ENCODE data around the gene ITGB5.

Gene ITGB5

DNA sequence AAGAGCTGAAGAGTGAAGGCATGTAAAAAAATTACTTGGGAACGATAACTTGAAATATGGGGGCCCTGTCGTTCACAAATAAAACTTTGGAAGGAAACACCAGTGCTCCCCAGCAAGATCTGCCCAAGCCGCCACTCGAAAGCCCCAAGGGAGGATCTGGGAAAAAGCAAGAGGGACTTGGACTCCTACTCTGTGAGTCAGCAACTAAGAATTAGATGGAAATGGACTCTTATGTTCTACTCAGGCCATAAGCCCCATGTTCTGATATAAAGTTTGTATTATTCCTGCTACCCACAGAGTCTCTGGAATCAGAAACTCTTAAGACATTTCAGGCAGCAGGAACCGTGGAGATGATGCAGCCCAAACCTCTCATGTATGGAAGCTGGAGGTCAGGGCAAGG is 75.7 kb downstream of the ITGB5 start:
- Mint-ChIP-seq H3K36me3 (ENCODE audit: low read depth) (no peaks in the 10 kb centered on the region), H3K27me3 (ENCODE audit: low read depth) (peaks cover 16% of the 10 kb centered on the region), H3K27ac (no peak overlapping the region), H3K9me3 (no peaks in the 10 kb centered on the region), H3K4me3 (no peak overlapping the region), H3K4me1 (ENCODE audit: low read depth) (no peaks in the 10 kb centered on the region)

DNA sequence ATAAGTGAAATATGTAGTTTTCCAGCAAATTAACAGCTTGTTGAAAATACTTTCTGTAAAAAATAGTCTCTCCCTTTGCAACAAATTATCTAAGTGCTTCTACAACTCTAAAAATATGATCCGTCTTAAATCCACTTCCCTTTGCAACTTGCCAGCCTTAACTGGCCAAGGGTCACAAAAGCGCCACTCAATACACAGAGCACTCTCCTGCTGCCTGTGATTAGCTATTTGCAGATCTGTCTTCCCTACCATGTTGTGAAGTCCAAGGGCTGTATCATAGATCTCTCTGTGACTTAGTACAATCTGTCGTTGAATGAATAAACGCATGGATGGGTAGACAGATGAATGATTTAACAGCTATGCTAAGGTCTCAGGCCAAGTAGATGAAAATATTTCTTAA is 76.2 kb downstream of the ITGB5 start:
- Mint-ChIP-seq H3K27me3 (ENCODE audit: low read depth) (peaks cover 19% of the 10 kb centered on the region), H3K4me1 (ENCODE audit: low read depth) (no peaks in the 10 kb centered on the region), H3K9me3 (no peaks in the 10 kb centered on the region)

DNA sequence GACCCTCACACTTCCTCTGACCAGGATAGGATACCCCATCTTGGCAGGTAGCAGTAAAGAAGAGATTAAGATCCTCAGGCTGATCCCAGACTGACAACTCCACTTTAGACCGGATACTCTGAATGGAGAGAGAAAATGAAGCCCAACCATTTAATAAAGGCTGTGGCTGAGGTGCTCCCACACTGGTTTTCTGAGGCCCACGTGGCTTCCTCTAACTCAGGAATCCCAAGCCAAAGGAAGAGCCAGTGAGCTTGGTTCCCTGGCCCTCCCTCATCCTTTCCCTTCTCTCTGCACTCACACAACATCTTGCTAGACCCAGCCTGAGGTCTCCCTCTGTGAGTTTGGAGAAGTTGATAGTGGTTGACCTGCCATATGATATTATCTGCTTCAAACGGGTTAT is 78.1 kb downstream of the ITGB5 start:
- Mint-ChIP-seq H3K4me1 (ENCODE audit: low read depth) (no peaks in the 10 kb centered on the region), H3K9me3 (no peaks in the 10 kb centered on the region), H3K4me3 (no peak overlapping the region), H3K27ac (no peak overlapping the region), H3K27me3 (ENCODE audit: low read depth) (peaks cover 21% of the 10 kb centered on the region), H3K36me3 (ENCODE audit: low read depth) (no peaks in the 10 kb centered on the region)

More for the DNA sequence above, 76.2 kb downstream of the ITGB5 start:
- Mint-ChIP-seq H3K27ac (no peak overlapping the region), H3K4me3 (no peak overlapping the region), H3K36me3 (ENCODE audit: low read depth) (no peaks in the 10 kb centered on the region)

DNA sequence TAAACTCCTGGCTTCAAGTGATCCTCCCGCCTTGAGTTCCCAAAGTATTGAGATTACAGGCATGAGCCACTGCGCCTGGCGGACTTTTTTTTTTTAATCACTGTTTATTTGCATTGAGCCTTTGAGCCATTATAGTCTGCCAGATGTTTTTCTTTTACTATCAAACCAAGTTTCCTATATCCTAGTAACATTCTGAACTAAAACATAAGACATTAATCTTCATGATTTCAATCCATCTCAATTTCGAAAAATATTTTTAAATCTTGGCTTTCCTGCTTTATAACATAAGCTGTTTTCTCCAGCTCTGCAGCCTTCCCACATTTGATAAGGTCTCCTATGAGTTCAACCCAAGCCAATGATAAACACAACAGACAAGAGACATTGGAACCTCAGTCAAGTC is 81.5 kb downstream of the ITGB5 start:
- H3K9me3 Mint-ChIP-seq, result no peaks in the 10 kb centered on the region
- H3K27me3 Mint-ChIP-seq (ENCODE audit: low read depth), result peaks cover 17% of the 10 kb centered on the region
- H3K27ac Mint-ChIP-seq, result no peak overlapping the region
- H3K4me3 Mint-ChIP-seq, result no peak overlapping the region
- no peaks in the 10 kb centered on the region for H3K4me1 Mint-ChIP-seq (ENCODE audit: low read depth)
- no peaks in the 10 kb centered on the region for H3K36me3 Mint-ChIP-seq (ENCODE audit: low read depth)

DNA sequence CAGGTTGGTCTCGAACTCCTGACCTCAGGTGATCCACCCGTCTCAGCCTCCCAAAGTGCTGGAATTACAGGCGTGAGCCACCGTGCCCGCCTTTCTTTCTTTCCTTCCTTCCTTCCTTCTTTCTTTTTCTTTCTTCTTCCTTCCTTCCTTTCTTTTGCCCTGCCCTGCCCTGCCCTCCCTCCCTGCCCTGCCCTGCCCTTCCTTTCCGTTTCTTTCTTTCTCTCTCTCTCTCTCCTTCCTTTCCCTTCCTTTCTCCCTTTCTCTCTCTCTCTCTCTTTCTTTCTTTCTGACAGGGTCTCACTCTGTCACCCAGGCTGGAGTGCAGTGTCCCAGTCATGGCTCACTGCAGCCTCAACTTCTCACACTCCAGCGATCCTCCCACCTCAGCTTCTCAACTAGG is 82.3 kb downstream of the ITGB5 start:
- H3K27ac Mint-ChIP-seq, result no peak overlapping the region
- H3K27me3 Mint-ChIP-seq (ENCODE audit: low read depth), result peaks cover 17% of the 10 kb centered on the region

DNA sequence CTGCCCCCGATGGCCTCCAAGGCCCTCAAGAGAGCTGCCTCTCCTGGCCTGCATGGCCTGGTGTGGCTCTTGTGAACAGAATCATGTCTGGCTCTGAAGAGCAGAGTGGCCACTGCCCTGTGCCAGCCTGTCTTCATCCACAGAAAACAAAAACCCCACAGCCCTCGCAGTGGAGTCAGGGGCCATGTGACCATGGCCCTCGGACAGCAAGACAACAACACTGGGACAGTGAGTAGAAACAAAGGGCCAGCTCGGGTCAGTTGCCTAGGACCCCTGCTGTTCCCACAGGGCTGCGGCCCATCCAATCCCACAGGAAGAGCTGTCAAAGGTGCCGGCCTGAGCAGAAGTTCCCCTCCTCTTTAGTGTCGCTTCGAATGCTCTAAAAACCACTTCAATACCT is 84.5 kb downstream of the ITGB5 start:
- Mint-ChIP-seq H3K4me1 (ENCODE audit: low read depth) (no peaks in the 10 kb centered on the region), H3K36me3 (ENCODE audit: low read depth) (no peaks in the 10 kb centered on the region), H3K27me3 (ENCODE audit: low read depth) (peaks cover 10% of the 10 kb centered on the region), H3K9me3 (no peaks in the 10 kb centered on the region), H3K4me3 (no peak overlapping the region), H3K27ac (no peak overlapping the region)

More for the DNA sequence above, 82.3 kb downstream of the ITGB5 start:
- Mint-ChIP-seq H3K4me1 (ENCODE audit: low read depth) (no peaks in the 10 kb centered on the region), H3K36me3 (ENCODE audit: low read depth) (no peaks in the 10 kb centered on the region), H3K9me3 (no peaks in the 10 kb centered on the region), H3K4me3 (no peak overlapping the region)

GRCh38 chr3:124802061-124802698 is 85.0 kb downstream of the ITGB5 start:
- Mint-ChIP-seq H3K27ac (no peak overlapping the region), H3K27me3 (ENCODE audit: low read depth) (peaks cover 10% of the 10 kb centered on the region), H3K9me3 (no peaks in the 10 kb centered on the region), H3K36me3 (ENCODE audit: low read depth) (no peaks in the 10 kb centered on the region), H3K4me1 (ENCODE audit: low read depth) (no peaks in the 10 kb centered on the region), H3K4me3 (no peak overlapping the region)

- Mint-ChIP-seq H3K4me1 (ENCODE audit: low read depth) (no peaks in the 10 kb centered on the region), H3K9me3 (no peaks in the 10 kb centered on the region), H3K36me3 (ENCODE audit: low read depth) (no peaks in the 10 kb centered on the region), H3K27ac (no peak overlapping the region), H3K27me3 (ENCODE audit: low read depth) (peaks cover 4% of the 10 kb centered on the region), H3K4me3 (no peak overlapping the region)
These were observed 86.5 kb downstream of the ITGB5 start for GRCh38 chr3:124800511-124801258.

DNA sequence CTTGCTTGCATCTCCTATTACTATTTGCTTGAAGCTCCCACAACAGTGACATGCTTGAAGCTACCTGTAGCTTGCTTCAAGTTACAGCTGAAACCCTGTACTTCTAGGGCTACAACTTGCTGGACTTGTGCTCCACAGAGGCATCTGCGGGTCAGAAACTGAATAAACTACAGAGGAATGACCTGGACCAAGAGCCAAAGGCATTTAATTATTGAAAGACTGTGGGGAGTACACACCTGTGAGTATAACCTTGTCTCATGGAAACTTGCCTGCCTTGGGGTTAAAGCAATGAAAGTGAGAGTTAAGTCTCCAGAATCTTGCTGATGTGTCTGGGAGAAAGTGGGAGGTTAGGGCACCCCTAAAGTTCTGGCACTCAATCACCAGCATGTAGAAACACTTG is 87.1 kb downstream of the ITGB5 start:
- Mint-ChIP-seq H3K9me3 (no peaks in the 10 kb centered on the region), H3K27ac (no peak overlapping the region), H3K4me1 (ENCODE audit: low read depth) (no peaks in the 10 kb centered on the region), H3K27me3 (ENCODE audit: low read depth) (peaks cover under 1% of the 10 kb centered on the region), H3K4me3 (no peak overlapping the region), H3K36me3 (ENCODE audit: low read depth) (no peaks in the 10 kb centered on the region)

DNA sequence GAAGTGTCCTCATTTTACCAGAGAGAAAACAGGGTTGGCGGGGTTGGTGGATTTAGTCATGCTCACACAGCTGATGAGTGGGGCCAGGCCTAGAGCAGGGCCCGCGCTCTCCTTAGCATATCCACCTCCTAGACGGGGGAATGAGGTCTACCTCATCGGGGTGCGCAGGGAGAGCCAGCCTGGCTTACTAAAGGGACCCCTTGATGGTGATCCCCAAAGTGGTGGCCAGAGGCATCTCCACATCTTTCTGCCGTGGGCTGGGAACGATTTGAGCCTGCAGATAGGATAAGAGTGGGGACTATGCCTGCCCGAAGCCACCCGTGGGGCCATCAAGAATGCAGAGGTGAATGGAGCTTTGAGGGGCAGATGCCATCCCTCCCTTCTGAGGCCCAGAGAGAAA is 87.5 kb downstream of the ITGB5 start:
- peaks cover 3% of the 10 kb centered on the region for H3K27me3 Mint-ChIP-seq (ENCODE audit: low read depth)
- H3K4me3 Mint-ChIP-seq, result no peak overlapping the region
- H3K27ac Mint-ChIP-seq, result no peak overlapping the region
- H3K36me3 Mint-ChIP-seq (ENCODE audit: low read depth), result no peaks in the 10 kb centered on the region
- no peaks in the 10 kb centered on the region for H3K4me1 Mint-ChIP-seq (ENCODE audit: low read depth)
- H3K9me3 Mint-ChIP-seq, result no peaks in the 10 kb centered on the region

- Mint-ChIP-seq H3K4me3 (no peak overlapping the region), H3K27ac (no peak overlapping the region), H3K36me3 (ENCODE audit: low read depth) (no peaks in the 10 kb centered on the region), H3K4me1 (ENCODE audit: low read depth) (no peaks in the 10 kb centered on the region), H3K9me3 (no peaks in the 10 kb centered on the region), H3K27me3 (ENCODE audit: low read depth) (peaks cover 7% of the 10 kb centered on the region)
These were observed 89.7 kb downstream of the ITGB5 start for GRCh38 chr3:124797426-124797945.

DNA sequence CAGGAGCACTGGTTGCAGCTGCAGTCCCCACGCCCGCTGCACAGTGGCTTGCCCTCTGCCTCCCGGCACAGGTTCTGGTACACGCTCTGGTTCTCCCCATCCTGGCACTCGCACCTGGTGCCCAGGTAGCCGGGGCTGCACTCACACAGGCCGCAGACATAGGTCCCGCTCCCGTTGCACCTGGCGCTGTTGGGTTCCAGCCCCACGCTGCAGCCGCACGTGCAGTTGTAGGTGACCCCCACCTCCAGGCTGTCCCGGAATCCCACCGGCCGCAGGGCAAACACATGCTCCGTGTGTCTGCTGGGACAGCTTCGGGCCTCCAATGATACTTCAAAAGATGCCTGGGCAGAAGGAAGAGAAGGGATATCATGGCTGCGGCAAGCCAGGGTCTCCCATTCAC is 90.7 kb downstream of the ITGB5 start:
- no peaks in the 10 kb centered on the region for H3K9me3 Mint-ChIP-seq
- H3K4me1 Mint-ChIP-seq (ENCODE audit: low read depth), result no peaks in the 10 kb centered on the region
- peaks cover 14% of the 10 kb centered on the region for H3K27me3 Mint-ChIP-seq (ENCODE audit: low read depth)
- no peaks in the 10 kb centered on the region for H3K36me3 Mint-ChIP-seq (ENCODE audit: low read depth)
- H3K27ac Mint-ChIP-seq, result no peak overlapping the region
- H3K4me3 Mint-ChIP-seq, result no peak overlapping the region

- H3K27me3 Mint-ChIP-seq (ENCODE audit: low read depth), result peaks cover 19% of the 10 kb centered on the region
- H3K4me1 Mint-ChIP-seq (ENCODE audit: low read depth), result peaks cover 4% of the 10 kb centered on the region
- H3K4me3 Mint-ChIP-seq, result no peak overlapping the region
- no peaks in the 10 kb centered on the region for H3K9me3 Mint-ChIP-seq
- no peak overlapping the region for H3K27ac Mint-ChIP-seq
- no peaks in the 10 kb centered on the region for H3K36me3 Mint-ChIP-seq (ENCODE audit: low read depth)
These were observed 94.0 kb downstream of the ITGB5 start for GRCh38 chr3:124793054-124793739.

DNA sequence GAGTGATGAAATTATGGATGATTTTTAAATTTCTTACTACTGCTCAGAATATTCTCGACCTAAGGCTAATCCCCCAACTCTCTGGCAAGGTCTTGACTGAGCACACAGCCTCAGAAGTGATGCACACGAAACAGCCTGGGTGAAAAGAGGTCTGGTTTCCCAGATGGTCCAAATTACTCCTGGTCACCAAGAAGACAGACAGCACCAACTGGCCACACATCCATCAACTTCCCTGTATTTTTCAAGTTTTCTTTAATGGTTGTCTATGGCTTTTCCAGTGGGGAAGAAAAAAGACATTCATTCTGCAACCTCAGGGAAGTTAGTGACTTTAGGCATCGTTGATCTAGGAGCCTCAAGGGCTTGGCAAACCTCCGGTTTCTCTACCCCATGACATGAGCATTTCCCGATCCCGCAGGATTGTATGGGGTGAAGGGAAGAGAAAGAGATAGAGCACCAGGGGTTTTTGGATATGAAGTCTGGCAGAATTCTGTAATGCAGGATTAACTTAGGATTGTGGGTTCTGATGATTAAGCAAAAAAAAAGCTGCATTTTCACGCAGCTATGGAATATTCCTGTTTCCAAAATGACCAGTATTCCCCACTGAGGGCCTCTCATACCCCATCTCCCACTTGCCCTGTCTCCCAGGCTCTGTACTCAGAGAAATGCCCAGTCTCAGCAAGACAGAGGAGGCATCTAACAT is 94.7 kb downstream of the ITGB5 start:
- H3K27me3 Mint-ChIP-seq (ENCODE audit: low read depth), result peaks cover 19% of the 10 kb centered on the region
- peaks cover 4% of the 10 kb centered on the region for H3K4me1 Mint-ChIP-seq (ENCODE audit: low read depth)
- no peak overlapping the region for H3K27ac Mint-ChIP-seq
- H3K9me3 Mint-ChIP-seq, result no peaks in the 10 kb centered on the region
- H3K36me3 Mint-ChIP-seq (ENCODE audit: low read depth), result no peaks in the 10 kb centered on the region
- no peak overlapping the region for H3K4me3 Mint-ChIP-seq

Data from T-helper 1 cell treated with Interleukin-12 subunit alpha and Interleukin-12 subunit beta and Interleukin-4 antibody, amounts not matched to agents 30 μg/mL and 1 μg/mL, for 36 hours (primary cell).